ENCODE measurements around the gene ZNF239.
"Not testable (repeated sequence)": the region's sequence is repeated elsewhere in the genome, so short reads cannot be mapped to it uniquely, and the experiment has no call there.

The ZNF239 gene

GRCh38 chr10:43576062-43576461 is 1.6 kb upstream of the ZNF239 start:
- no peak for DNase-seq

DNA sequence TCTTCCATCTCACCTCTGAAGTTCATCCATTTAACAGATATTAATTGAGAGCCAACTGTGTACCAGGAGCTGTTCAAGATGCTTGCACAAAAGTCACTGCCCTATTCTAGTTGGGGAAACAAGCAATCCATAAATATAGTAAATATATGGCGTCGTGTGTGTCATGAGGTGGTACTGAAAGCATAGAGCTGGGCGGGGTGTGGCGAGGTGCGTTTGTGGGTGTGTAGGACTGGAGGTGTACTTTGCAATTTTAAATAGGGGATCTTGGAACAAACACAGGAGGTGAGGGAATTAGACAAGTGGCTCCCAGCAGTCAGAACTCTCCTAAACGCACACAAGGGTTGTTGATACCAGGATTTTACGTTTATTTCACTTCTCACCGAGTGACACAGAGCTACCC is 490 bp upstream of the ZNF239 start:
- DNase-seq = no peak

DNA sequence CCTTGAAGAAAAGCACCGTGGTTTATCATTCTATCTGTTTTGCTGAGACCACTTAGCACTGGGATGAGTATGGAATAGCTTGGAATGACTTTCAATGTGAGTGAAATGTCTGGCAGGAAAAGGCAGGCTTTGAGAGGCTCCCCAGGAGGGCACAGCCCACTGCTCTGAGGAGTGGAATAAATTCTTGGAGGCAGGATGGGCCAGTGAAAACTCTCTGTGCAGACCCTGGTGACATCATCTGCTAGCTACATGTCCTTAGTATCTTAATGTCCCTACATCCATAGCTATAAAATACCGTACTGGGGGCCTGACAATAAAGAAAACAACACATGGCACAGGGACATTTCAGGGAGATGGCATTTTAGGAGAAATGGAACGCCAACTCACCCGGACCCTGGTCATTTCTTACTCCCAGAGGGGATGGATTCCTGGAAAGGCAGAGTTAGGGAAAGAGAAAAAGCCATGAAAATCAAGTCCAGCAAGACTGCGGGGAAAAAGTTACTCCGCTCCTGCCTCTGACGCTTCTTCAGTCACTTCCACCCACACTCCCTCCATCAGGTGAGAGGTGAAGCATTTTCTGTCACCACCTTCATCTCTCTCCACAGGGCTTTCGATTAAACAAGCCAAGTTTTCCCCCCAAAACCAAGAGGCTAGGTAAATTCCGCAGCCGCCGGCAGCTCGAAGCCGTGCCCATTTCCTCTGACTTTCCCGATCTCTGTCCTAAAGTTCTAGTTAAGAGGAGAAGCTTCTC is 991 bp downstream of the ZNF239 start:
- DNase-seq = no peak

DNA sequence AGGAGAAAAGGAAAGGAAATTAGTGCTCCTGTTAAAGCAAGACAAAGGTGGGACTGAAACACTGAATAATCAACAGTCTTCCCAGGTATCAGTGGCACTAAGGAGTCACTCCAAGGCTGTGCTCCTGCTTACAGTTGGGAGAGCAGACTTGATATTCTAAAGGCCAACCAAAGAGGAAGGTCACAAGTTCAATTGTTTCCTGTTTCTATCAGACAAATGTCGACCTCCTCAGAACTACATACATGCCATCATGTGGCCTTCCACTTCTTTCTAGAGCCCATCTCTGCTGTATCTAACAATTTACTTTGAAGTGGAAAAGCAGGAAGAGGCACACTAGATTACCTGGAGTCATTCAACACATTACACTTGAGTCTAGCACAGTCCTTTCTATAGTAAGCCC is 3.4 kb downstream of the ZNF239 start:
- no peak for DNase-seq

GRCh38 chr10:43569681-43570080 is 4.7 kb downstream of the ZNF239 start:
- no peak for DNase-seq

- no peak for DNase-seq
Measured at GRCh38 chr10:43557214-43557613, 17.2 kb downstream of the ZNF239 start.

- not testable (repeated sequence) for DNase-seq
Measured at GRCh38 chr10:43543746-43544145, 30.7 kb downstream of the ZNF239 start.

GRCh38 chr10:43524434-43525247 is 49.8 kb downstream of the ZNF239 start:
- no peak for DNase-seq

Measured in DMS79 (cell line).